Measurements from ENCODE around the gene LINS1. TPM values are rescaled to one million over a fixed set of nuclear protein-coding genes. Genes with fewer than 3 reads are reported as not detected.

Gene LINS1
- total and polyA plus RNA-seq, 12 donors = 4.7 to 12.2 (median 6.9) TPM

DNA sequence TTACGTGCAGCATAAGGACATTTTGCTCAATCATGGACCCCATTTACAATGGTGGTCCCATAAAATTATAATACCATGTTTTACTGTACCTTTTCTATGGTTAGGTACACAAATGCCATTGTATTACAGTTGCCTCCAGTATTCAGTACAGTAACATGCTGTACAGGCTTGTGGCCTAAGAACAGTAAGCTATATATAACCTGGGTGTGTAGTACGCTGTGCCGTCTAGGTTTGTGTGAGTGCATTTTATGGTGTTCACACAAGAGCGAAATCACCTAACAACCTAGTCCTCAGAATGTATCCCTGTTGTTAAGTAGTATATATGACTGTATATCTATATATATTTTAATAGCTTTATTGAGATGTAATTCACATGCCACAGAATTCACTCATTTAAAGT is 12.9 kb upstream of the LINS1 start:
- Histone ChIP-seq H3K4me3 (no peak overlapping the region), H3K36me3 (peaks cover 0 to 93% (median 29%) of the 10 kb centered on the region in 9 donors), H3K27me3 (no peaks in the 10 kb centered on the region), H3K4me1 (peaks cover 0 to 5% (median 0%) of the 10 kb centered on the region in 9 donors), H3K27ac (no peak overlapping the region), H3K9me3 (no peaks in the 10 kb centered on the region)
- intact Hi-C loops (cut with DNase I) = no loop called here
- 74 to 80% methylated on average over 4 of the region's 4 CpGs for WGBS, 2 donors
- no peak for TF ChIP-seq CTCF (IDR thresholded peaks at IDR 0.05)
- ATAC-seq (peak in 2 of 8 donors; percentile 60 to 79), DNase-seq (no peak)

- peaks cover 0 to 93% (median 29%) of the 10 kb centered on the region in 9 donors for H3K36me3 ChIP-seq
- ATAC-seq (no peak), DNase-seq (no peak)
- TF ChIP-seq CTCF (IDR thresholded peaks at IDR 0.05) = no peak
- intact Hi-C loops (cut with DNase I) = no loop called here
- no peaks in the 10 kb centered on the region for H3K27me3 ChIP-seq
- no peaks in the 10 kb centered on the region for H3K9me3 ChIP-seq
- peaks cover 0 to 5% (median 0%) of the 10 kb centered on the region in 9 donors for H3K4me1 ChIP-seq
- H3K27ac ChIP-seq = no peak overlapping the region
- no peak overlapping the region for H3K4me3 ChIP-seq
- WGBS, 2 donors = 91 to 92% methylated on average over 2 of the region's 2 CpGs
Observed at GRCh38 chr15:100614336-100614735, 12.4 kb upstream of the LINS1 start.

- no peaks in the 10 kb centered on the region for H3K9me3 ChIP-seq
- H3K27me3 ChIP-seq = no peaks in the 10 kb centered on the region
- H3K27ac ChIP-seq = no peak overlapping the region
- no peak for DNase-seq
- H3K36me3 ChIP-seq = peaks cover 0 to 94% (median 29%) of the 10 kb centered on the region in 9 donors
- ATAC-seq = no peak
- WGBS, 2 donors = 96 to 98% methylated on average over 1 of the region's 1 CpG
- peaks cover 0 to 5% (median 0%) of the 10 kb centered on the region in 9 donors for H3K4me1 ChIP-seq
- no peak overlapping the region for H3K4me3 ChIP-seq
- no peak for TF ChIP-seq CTCF (IDR thresholded peaks at IDR 0.05)
- intact Hi-C loops (cut with DNase I) = no loop called here
Observed at GRCh38 chr15:100613208-100613607, 11.2 kb upstream of the LINS1 start.

DNA sequence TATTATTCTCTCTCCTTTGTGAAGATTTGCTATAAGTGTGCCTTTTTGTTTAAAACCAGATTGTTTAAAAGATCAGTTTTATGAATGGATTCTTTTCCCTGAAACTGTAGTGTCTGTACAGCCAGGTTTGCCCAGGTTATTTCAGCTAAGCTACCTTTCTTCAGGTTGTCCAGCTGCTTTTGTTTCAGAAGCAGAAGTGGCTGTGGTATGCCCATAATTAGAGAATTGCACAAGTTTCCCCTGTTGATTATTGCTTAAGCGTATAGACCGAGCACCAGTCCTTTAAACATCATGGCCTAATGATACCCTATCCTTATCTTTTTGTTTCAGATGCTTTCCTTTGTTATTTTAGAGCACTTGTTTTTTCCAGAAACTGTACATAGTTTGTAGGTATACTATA is 10.6 kb upstream of the LINS1 start:
- Histone ChIP-seq H3K4me1 (peaks cover 0 to 5% (median 0%) of the 10 kb centered on the region in 9 donors), H3K9me3 (no peaks in the 10 kb centered on the region), H3K36me3 (peaks cover 0 to 94% (median 35%) of the 10 kb centered on the region in 9 donors), H3K27me3 (no peaks in the 10 kb centered on the region), H3K27ac (no peak overlapping the region), H3K4me3 (no peak overlapping the region)
- no peak for DNase-seq
- intact Hi-C loops (cut with DNase I) = no loop called here
- ATAC-seq = no peak
- 85 to 91% methylated on average over 2 of the region's 2 CpGs for WGBS, 2 donors
- no peak for TF ChIP-seq CTCF (IDR thresholded peaks at IDR 0.05)
